ENCODE results near the gene DCP2.
A peak's percentile ranks its signal among the peaks of the same experiment; 100 is the strongest.

DCP2 gene

DNA sequence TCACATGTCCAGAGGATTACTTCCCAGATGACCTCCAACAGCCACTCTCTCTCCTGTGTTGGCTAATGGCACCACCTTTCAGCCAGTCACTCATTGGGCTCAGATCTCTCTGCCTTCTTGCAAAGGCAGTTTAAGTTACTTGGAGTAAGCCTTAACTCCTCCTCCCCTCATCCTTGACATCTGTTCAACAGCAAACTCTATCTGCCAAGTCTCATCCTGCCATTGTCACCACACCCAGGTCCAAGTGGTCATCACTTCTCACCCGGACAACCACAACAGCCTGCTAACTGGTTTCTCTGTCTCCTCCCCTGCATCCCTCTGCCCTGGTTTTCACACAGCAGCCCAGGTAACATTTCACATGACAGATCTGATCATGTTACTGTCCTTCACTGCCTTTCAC is 58.5 kb downstream of the DCP2 start:
- TF ChIP-seq, protein P1, sequence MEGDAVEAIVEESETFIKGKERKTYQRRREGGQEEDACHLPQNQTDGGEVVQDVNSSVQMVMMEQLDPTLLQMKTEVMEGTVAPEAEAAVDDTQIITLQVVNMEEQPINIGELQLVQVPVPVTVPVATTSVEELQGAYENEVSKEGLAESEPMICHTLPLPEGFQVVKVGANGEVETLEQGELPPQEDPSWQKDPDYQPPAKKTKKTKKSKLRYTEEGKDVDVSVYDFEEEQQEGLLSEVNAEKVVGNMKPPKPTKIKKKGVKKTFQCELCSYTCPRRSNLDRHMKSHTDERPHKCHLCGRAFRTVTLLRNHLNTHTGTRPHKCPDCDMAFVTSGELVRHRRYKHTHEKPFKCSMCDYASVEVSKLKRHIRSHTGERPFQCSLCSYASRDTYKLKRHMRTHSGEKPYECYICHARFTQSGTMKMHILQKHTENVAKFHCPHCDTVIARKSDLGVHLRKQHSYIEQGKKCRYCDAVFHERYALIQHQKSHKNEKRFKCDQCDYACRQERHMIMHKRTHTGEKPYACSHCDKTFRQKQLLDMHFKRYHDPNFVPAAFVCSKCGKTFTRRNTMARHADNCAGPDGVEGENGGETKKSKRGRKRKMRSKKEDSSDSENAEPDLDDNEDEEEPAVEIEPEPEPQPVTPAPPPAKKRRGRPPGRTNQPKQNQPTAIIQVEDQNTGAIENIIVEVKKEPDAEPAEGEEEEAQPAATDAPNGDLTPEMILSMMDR (IDR thresholded peaks at IDR 0.05; ENCODE audit: low read length, missing control alignments): no peak
- DNase-seq (ENCODE audit: low read depth): no peak
- H3K4me3 ChIP-seq (replicated peaks; ENCODE audit: low read depth, low read length): no peak overlapping the region

DNA sequence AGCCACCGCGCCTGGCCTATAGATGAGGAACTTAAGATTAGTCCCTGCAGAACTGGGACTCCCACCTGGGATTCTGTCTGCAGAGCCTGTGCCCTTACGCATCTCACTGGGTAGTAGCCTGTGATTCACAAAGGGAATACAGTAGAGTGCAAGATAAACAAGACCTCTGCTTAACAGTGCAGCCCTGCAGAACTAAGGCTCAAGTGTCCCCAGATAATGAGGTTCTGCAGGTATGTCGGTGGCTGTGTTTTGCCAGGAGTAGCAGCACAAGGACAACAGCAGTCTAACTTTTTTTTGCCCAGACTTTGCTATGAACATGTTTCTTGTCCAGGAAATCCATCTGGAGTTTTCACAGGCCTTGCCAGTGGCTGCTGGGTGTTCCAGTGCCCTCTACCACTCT is 59.7 kb downstream of the DCP2 start:
- TF ChIP-seq, protein P1 (IDR thresholded peaks at IDR 0.05; ENCODE audit: low read length, missing control alignments): no peak
- DNase-seq (ENCODE audit: low read depth): no peak

DNA sequence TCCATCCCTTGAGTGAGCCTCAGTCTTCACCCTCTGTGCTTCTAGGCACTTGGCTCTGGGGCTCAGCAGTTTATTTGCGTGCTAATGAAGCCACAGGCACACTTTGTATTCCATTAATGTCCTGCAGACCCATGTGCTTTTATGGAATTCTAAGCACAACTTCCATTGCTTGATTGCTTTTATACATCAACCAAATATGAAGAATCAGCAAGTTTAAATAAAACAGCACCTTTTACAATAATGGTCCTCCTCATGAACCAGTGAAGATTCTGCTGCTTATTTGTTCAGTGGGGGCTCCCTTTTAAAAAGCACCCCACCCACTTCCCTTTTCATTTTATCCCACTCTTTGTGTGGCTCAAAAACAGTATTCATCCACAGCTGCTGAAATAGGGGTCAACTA is 60.2 kb downstream of the DCP2 start:
- TF ChIP-seq, protein P1 (IDR thresholded peaks at IDR 0.05; ENCODE audit: low read length, missing control alignments): no peak
- no peak overlapping the region for H3K4me3 ChIP-seq (replicated peaks; ENCODE audit: low read depth, low read length)
- no peak for DNase-seq (ENCODE audit: low read depth)

More for the DNA sequence above, 59.7 kb downstream of the DCP2 start:
- H3K4me3 ChIP-seq (replicated peaks; ENCODE audit: low read depth, low read length): no peak overlapping the region

DNA sequence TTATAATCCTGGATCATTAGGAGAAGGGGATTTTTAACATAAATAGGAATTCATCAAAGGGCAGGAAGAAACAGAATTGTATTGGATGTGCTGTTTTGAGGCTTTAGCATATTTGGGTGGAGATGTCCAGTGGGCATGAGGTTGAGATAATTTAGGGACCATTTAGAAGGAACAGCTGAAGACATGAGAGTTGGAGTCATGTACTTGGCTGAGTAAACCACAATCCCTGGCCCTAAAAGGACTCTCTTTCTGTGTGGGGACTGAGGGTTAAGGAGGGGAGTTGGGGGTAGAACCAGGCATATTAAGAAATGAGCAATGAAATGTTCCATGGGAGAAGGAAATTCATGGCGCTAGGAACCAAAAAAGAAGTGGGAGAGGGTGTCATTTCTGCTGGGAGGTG is 61.5 kb downstream of the DCP2 start:
- TF ChIP-seq, protein P1 (IDR thresholded peaks at IDR 0.05; ENCODE audit: low read length, missing control alignments): no peak
- no peak overlapping the region for H3K4me3 ChIP-seq (replicated peaks; ENCODE audit: low read depth, low read length)
- DNase-seq (ENCODE audit: low read depth): no peak

DNA sequence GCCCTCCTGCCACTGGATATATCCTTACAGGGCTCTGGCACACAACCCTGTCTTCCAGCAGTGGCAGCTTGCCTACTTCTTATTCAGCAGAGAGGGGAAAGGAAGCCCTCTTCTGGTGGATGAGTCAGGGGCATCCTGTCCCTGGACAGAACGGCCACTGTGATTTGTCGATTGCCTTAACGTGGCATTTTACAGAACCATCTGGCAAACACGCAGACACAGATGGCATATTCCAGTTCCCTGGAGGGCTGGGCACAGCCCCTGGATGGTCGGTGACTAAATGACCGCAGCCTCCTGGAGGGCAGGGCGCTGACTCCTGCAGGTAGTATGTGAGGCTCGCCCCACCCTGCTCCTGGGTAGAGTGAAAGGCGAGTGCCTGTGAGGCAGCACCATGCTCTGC is 62.1 kb downstream of the DCP2 start:
- TF ChIP-seq, protein P1 (IDR thresholded peaks at IDR 0.05; ENCODE audit: low read length, missing control alignments): peak; percentile 11
- no peak overlapping the region for H3K4me3 ChIP-seq (replicated peaks; ENCODE audit: low read depth, low read length)
- DNase-seq (ENCODE audit: low read depth): peak; percentile 49

DNA sequence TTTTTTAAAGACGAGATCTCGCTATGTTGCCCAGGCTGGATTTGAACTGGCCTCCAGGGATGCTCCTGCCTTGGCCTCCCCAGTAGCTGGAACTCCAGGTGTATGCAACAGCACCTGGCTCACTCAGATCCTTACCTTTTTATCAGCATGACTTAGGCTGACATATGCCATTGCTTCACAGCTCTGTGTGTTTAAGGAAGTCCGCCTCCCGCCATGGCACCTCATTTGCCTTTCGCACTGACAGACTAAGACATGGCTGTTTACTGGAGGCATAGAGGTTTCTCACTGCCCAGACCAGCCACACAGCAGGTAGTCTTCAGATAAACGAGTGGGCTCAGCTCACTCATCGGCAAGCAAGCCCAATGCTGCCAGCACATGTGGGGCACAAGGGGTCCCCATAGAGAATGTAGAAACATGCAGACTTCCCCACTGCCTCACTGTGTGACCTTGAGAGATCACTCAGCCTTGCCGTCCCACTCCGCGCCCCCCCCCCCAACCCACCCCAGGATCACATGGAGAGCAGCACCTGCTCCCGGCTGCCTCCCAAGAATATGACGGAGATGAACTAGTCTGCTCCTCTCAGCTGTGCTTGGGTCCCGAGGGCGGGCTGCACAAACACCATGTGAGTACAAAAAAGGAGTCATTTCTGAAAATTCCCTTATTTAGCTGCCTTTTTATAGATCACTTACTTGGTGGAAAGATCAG is 62.8 kb downstream of the DCP2 start:
- H3K4me3 ChIP-seq (replicated peaks; ENCODE audit: low read depth, low read length): no peak overlapping the region
- TF ChIP-seq, protein P1 (IDR thresholded peaks at IDR 0.05; ENCODE audit: low read length, missing control alignments): no peak
- no peak for DNase-seq (ENCODE audit: low read depth)

DNA sequence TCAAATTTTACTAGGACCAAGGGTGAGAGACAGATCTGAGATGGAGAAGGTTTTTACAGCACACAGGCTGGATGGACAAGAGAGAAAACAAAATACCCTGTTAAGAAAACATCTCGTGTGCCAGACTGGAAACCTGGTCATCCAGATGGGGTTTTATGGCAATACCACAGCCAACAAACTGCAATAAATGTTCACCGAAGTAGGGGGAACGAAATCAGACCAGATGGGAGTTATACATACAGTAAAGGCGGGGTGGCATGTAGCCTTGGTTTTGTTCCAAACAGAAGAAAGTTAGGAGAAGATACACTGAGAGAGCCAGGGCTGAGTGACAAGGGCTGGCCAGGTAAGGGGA is 63.3 kb downstream of the DCP2 start:
- no peak for DNase-seq (ENCODE audit: low read depth)
- TF ChIP-seq, protein P1 (IDR thresholded peaks at IDR 0.05; ENCODE audit: low read length, missing control alignments): no peak
- no peak overlapping the region for H3K4me3 ChIP-seq (replicated peaks; ENCODE audit: low read depth, low read length)
